OCI-LY1 (cell line): Measurements from ENCODE around the gene DPT.

Experiments
- H2AFZ ChIP-seq: fragments of 200-600 bp; sonication (generic), shearing (Covaris generic); 2 replicates; pipeline ENCODE4 v1.6.0; 2014; ENCODE audit warnings: antibody characterized with exemption, mild to moderate bottlenecking, low read length
- H3F3A ChIP-seq: fragments of 200-600 bp; sonication (generic), shearing (Covaris generic); 2 replicates; pipeline ENCODE4 v1.6.0; 2014; ENCODE audit warnings: mild to moderate bottlenecking, antibody characterized with exemption, low read length, moderate library complexity; ENCODE audit not compliant: insufficient read depth
- H3K27ac ChIP-seq: fragments of 200-600 bp; sonication (generic); 2 replicates; pipeline ENCODE4 v1.5.1; 2014; ENCODE audit warnings: low read length, mixed run types, mild to moderate bottlenecking, low read depth; ENCODE audit not compliant: poor library complexity, severe bottlenecking
- H3K27me3 ChIP-seq: fragments of 200-600 bp; sonication (generic); 2 replicates; pipeline ENCODE4 v1.6.0; 2014; ENCODE audit warnings: antibody characterized with exemption, mild to moderate bottlenecking, low read length, moderate library complexity; ENCODE audit not compliant: insufficient read depth
- H3K36me3 ChIP-seq: fragments of 200-600 bp; sonication (generic); 2 replicates; pipeline ENCODE4 v1.6.1; 2014; ENCODE audit warnings: mild to moderate bottlenecking, antibody characterized with exemption, low read length, moderate library complexity, mixed read lengths; ENCODE audit not compliant: insufficient read depth
- H3K4me1 ChIP-seq: fragments of 200-600 bp; sonication (generic); 2 replicates; pipeline ENCODE4 v1.5.1; 2014; ENCODE audit warnings: mild to moderate bottlenecking, low read length, moderate library complexity; ENCODE audit not compliant: insufficient read depth, severe bottlenecking
- H3K4me2 ChIP-seq: fragments of 200-600 bp; sonication (generic), shearing (Covaris generic); 2 replicates; pipeline ENCODE4 v1.6.1; 2014; ENCODE audit warnings: low read length
- H3K4me3 ChIP-seq: fragments of 200-600 bp; sonication (generic); 2 replicates; pipeline ENCODE4 v1.5.1; 2014; ENCODE audit warnings: low read length, low read depth, mild to moderate bottlenecking, mixed read lengths; ENCODE audit not compliant: poor library complexity, severe bottlenecking
- H3K79me2 ChIP-seq: fragments of 200-600 bp; shearing (Covaris generic); 2 replicates; pipeline ENCODE4 v1.6.1; 2016; ENCODE audit warnings: mixed run types, low read length, mixed read lengths; ENCODE audit not compliant: insufficient read depth
- H3K9ac ChIP-seq: fragments of 200-600 bp; sonication (generic), shearing (Covaris generic); 2 replicates; pipeline ENCODE4 v1.6.1; 2014; ENCODE audit warnings: mild to moderate bottlenecking, low read length, mixed read lengths
- H3K9me2 ChIP-seq: fragments of 200-600 bp; sonication (generic), shearing (Covaris generic); 2 replicates; pipeline ENCODE4 v1.6.1; 2014; ENCODE audit warnings: low read depth, mild to moderate bottlenecking, low read length, mixed read lengths
- H3K9me3 ChIP-seq: fragments of 200-600 bp; shearing (Covaris generic); 2 replicates; pipeline ENCODE4 v1.6.1; 2014; ENCODE audit warnings: low read length, mixed read lengths
- H4K20me1 ChIP-seq: fragments of 200-600 bp; sonication (generic), shearing (Covaris generic); 2 replicates; pipeline ENCODE4 v1.6.0; 2016; ENCODE audit warnings: mild to moderate bottlenecking, low read length; ENCODE audit not compliant: insufficient read depth
- CTCF ChIP-seq: fragments of 200-600 bp; sonication (generic), shearing (Covaris generic); IDR thresholded peaks from 2 replicates; pipeline ENCODE4 v1.5.1; 2017; ENCODE audit warnings: mild to moderate bottlenecking, antibody characterized with exemption, low read length, moderate library complexity, mixed read lengths
- EZH2 ChIP-seq: fragments of 200-600 bp; sonication (generic), shearing (Covaris generic); IDR thresholded peaks from 2 replicates; pipeline ENCODE4 v1.8.0; 2017; ENCODE audit warnings: borderline replicate concordance, mixed run types, mild to moderate bottlenecking, antibody characterized with exemption, low read length, moderate library complexity, mixed read lengths

Gene DPT

GRCh38 chr1:168752171-168752832 lies 23.3 kb upstream of the DPT start:
- Histone ChIP-seq H3K4me1 (no peaks in the 10 kb centered on the region), H2AFZ (no peak overlapping the region), H3K4me3 (no peak overlapping the region), H3F3A (no peaks in the 10 kb centered on the region), H3K79me2 (no peaks in the 10 kb centered on the region), H3K9ac (no peak overlapping the region), H3K9me2 (no peaks in the 10 kb centered on the region), H3K9me3 (no peaks in the 10 kb centered on the region), H4K20me1 (no peaks in the 10 kb centered on the region), H3K27ac (no peak overlapping the region), H3K4me2 (no peak overlapping the region), H3K36me3 (no peaks in the 10 kb centered on the region), H3K27me3 (no peaks in the 10 kb centered on the region)
- TF ChIP-seq EZH2 (no peak), CTCF (no peak)

- H2AFZ ChIP-seq: no peak overlapping the region
- no peaks in the 10 kb centered on the region for H3F3A ChIP-seq
- H3K4me1 ChIP-seq: no peaks in the 10 kb centered on the region
- H3K79me2 ChIP-seq: no peaks in the 10 kb centered on the region
- H3K27ac ChIP-seq: no peak overlapping the region
- H3K9me3 ChIP-seq: no peaks in the 10 kb centered on the region
- H4K20me1 ChIP-seq: no peaks in the 10 kb centered on the region
- H3K27me3 ChIP-seq: no peaks in the 10 kb centered on the region
- no peak overlapping the region for H3K4me2 ChIP-seq
- no peaks in the 10 kb centered on the region for H3K9me2 ChIP-seq
- H3K36me3 ChIP-seq: no peaks in the 10 kb centered on the region
- TF ChIP-seq CTCF (no peak), EZH2 (no peak)
- H3K9ac ChIP-seq: no peak overlapping the region
- H3K4me3 ChIP-seq: no peak overlapping the region
Measured at GRCh38 chr1:168751195-168751650, 22.2 kb upstream of the DPT start.

- H3K4me2 ChIP-seq: no peak overlapping the region
- H3K79me2 ChIP-seq: no peaks in the 10 kb centered on the region
- no peaks in the 10 kb centered on the region for H3K27me3 ChIP-seq
- no peaks in the 10 kb centered on the region for H3F3A ChIP-seq
- no peak overlapping the region for H3K9ac ChIP-seq
- H4K20me1 ChIP-seq: no peaks in the 10 kb centered on the region
- H3K27ac ChIP-seq: no peak overlapping the region
- no peaks in the 10 kb centered on the region for H3K36me3 ChIP-seq
- no peak overlapping the region for H2AFZ ChIP-seq
- no peaks in the 10 kb centered on the region for H3K4me1 ChIP-seq
- no peaks in the 10 kb centered on the region for H3K9me2 ChIP-seq
- no peaks in the 10 kb centered on the region for H3K9me3 ChIP-seq
- no peak overlapping the region for H3K4me3 ChIP-seq
- TF ChIP-seq CTCF: no peak
- no peak for TF ChIP-seq EZH2
Measured at GRCh38 chr1:168742994-168743650, 14.1 kb upstream of the DPT start.
